ENCODE measurements around the gene SH3RF1.
A peak's percentile ranks its signal among the peaks of the same experiment; 100 is the strongest.

DNA sequence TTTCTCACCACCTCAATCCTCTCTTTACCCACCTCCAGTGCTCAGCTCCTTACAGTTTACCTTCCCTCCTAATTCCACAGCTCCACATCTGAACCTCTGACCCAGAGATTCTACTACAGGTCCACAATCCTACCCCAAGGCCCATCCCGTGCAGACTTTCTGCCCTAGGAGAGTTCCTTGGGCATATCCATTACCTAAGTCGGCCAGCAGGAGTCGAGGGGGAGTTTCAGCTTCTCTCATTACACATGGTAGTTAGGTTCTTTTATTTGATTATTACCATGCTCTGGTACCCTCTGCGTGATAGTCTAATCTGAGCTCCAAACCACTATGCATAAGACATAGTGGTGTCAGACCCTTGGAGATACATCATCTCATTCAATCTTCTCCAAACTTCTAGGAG, 117.9 kb downstream of the SH3RF1 start:
- TF ChIP-seq SUZ12 (IDR thresholded peaks at IDR 0.05; ENCODE audit: low read length) (no peak), RFX5 (IDR thresholded peaks at IDR 0.05; ENCODE audit: borderline replicate concordance, low read depth, low read length) (no peak), ASH2L (IDR thresholded peaks at IDR 0.05; ENCODE audit: low read length) (no peak), POLR2A (IDR thresholded peaks at IDR 0.05; ENCODE audit: control extremely low read depth in 1 of 2, low read depth in 2 of 2, low read length in 2 of 2) (no peak), RAD21 (IDR thresholded peaks at IDR 0.05 in 1 of 2, conservative IDR thresholded peaks at IDR 0.05 in 1 of 2; ENCODE audit: low read depth in 2 of 2, low read length in 2 of 2) (peak; percentile 32 to 54), NRF1 (IDR thresholded peaks at IDR 0.05; ENCODE audit: low read depth, low read length) (no peak), SRF (IDR thresholded peaks at IDR 0.05; ENCODE audit: low read depth, low read length) (no peak), TEAD4 (IDR thresholded peaks at IDR 0.05; ENCODE audit: low read depth, low read length) (no peak), RNF2 (IDR thresholded peaks at IDR 0.05; ENCODE audit: borderline replicate concordance, low read depth, low read length, missing control alignments, poor library complexity, severe bottlenecking) (no peak), TBP (IDR thresholded peaks at IDR 0.05; ENCODE audit: low read depth, low read length) (no peak), TAF7 (optimal IDR thresholded peaks at IDR 0.05; ENCODE audit: borderline replicate concordance, low read depth, low read length) (no peak), EGR1 (IDR thresholded peaks at IDR 0.05; ENCODE audit: borderline replicate concordance, low read depth, low read length) (no peak)
- TF ChIP-seq, protein P1, sequence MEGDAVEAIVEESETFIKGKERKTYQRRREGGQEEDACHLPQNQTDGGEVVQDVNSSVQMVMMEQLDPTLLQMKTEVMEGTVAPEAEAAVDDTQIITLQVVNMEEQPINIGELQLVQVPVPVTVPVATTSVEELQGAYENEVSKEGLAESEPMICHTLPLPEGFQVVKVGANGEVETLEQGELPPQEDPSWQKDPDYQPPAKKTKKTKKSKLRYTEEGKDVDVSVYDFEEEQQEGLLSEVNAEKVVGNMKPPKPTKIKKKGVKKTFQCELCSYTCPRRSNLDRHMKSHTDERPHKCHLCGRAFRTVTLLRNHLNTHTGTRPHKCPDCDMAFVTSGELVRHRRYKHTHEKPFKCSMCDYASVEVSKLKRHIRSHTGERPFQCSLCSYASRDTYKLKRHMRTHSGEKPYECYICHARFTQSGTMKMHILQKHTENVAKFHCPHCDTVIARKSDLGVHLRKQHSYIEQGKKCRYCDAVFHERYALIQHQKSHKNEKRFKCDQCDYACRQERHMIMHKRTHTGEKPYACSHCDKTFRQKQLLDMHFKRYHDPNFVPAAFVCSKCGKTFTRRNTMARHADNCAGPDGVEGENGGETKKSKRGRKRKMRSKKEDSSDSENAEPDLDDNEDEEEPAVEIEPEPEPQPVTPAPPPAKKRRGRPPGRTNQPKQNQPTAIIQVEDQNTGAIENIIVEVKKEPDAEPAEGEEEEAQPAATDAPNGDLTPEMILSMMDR (IDR thresholded peaks at IDR 0.05; ENCODE audit: control extremely low read depth in 1 of 3, insufficient read depth in 1 of 3, low read depth in 1 of 3, low read length in 3 of 3), result peak; percentile 35 to 44 (median 38)
